GM12878 (cell line): ENCODE results near the gene MUC20. TPM values are rescaled to one million over a fixed set of nuclear protein-coding genes. Genes with fewer than 3 reads are reported as not detected.
"Not testable (repeated sequence)": the region's sequence is repeated elsewhere in the genome, so short reads cannot be mapped to it uniquely, and the experiment has no call there.

Experiments
- ATAC-seq: fragments of 200-7000 bp; cut with Tn5 transposase; 3 replicates; pipeline ENCODE4 v1.9.1; 2020; ENCODE audit warnings: mild to moderate bottlenecking, moderate library complexity
- BruUV-seq: library from RNA; stranded (reverse); fragments of 400-500 nt; replicated peaks from 2 replicates; lab custom pipeline; 2021; lab: Mats Ljungman, UMichigan
- CTCF ChIA-PET: fragments of 300-600 bp; sonication (Branson Sonifier 250); formaldehyde crosslinking; extraction: SDS; loops from one replicate; lab custom pipeline; 2021; ENCODE audit warnings: inconsistent platforms; lab: Yijun Ruan, JAX
- POLR2A ChIA-PET: fragments of 350-600 bp; formaldehyde crosslinking; extraction: SDS; loops from one replicate; lab custom pipeline; 2021; ENCODE audit warnings: inconsistent platforms; lab: Charles Lee
- RAD21 ChIA-PET: fragments of 300-600 bp; sonication (Branson Sonifier 250); formaldehyde crosslinking; loops from one replicate; lab custom pipeline; 2023; ENCODE audit warnings: antibody characterized with exemption; ENCODE audit not compliant: unreplicated experiment; lab: Charles Lee
- SMC1A ChIA-PET: fragments of 300-600 bp; sonication (Branson Sonifier 250); formaldehyde crosslinking; loops from one replicate; lab custom pipeline; 2023; ENCODE audit not compliant: unreplicated experiment, uncharacterized antibody; lab: Charles Lee
- DNase-seq: peaks from one replicate; pipeline ENCODE4 v3.0.0-alpha.2; 2011; ENCODE audit warnings: low read depth, low spot score
- FAIRE-seq: peaks from 3 replicates; lab custom pipeline; 2011; peaks lifted over from hg19 to GRCh38; lab: Jason Lieb, UNC
- H2AFZ ChIP-seq: 2 replicates; pipeline ENCODE4 v1.6.0; 2011; ENCODE audit warnings: low read depth, low read length, control low read depth; ENCODE audit not compliant: control insufficient read depth
- H3K27ac ChIP-seq: 2 replicates; pipeline ENCODE4 v1.5.1; 2011; ENCODE audit warnings: control low read depth; ENCODE audit not compliant: control insufficient read depth, insufficient read depth
- H3K27me3 ChIP-seq, 2 experiments: replicated peaks in 1 of 2; 2 replicates each; pipeline versions ENCODE4 v1.6.0 to v1.6.1; 2011; ENCODE audit warnings: low read length in 1 of 2; ENCODE audit not compliant: control insufficient read depth in 2 of 2, insufficient read depth in 2 of 2
- H3K36me3 ChIP-seq, 2 experiments: 2 replicates each; pipeline ENCODE4 v1.5.1; 2011; ENCODE audit warnings: low read length in 1 of 2; ENCODE audit not compliant: control insufficient read depth in 2 of 2, insufficient read depth in 2 of 2
- H3K4me1 ChIP-seq: 2 replicates; pipeline ENCODE4 v1.6.1; 2011; ENCODE audit warnings: mild to moderate bottlenecking, low read length, moderate library complexity, mixed read lengths; ENCODE audit not compliant: control insufficient read depth, insufficient read depth
- H3K4me2 ChIP-seq: 2 replicates; pipeline ENCODE4 v1.6.0; 2011; ENCODE audit warnings: control low read depth; ENCODE audit not compliant: control insufficient read depth, insufficient read depth
- H3K4me3 ChIP-seq: fragments of 200-600 bp; sonication (generic); 2 replicates; pipeline ENCODE4 v1.5.1; 2016
- H3K79me2 ChIP-seq: 2 replicates; pipeline ENCODE4 v1.6.0; 2011; ENCODE audit warnings: low read length; ENCODE audit not compliant: control insufficient read depth, insufficient read depth
- H3K9ac ChIP-seq: 2 replicates; pipeline ENCODE4 v1.8.0; 2011; ENCODE audit warnings: low read length, control low read depth, mixed read lengths; ENCODE audit not compliant: control insufficient read depth, insufficient read depth
- H3K9me3 ChIP-seq: replicated peaks from 3 replicates; pipeline ENCODE4 v1.5.1; 2011; ENCODE audit warnings: mild to moderate bottlenecking, low read length; ENCODE audit not compliant: control insufficient read depth, insufficient read depth
- H4K20me1 ChIP-seq: 2 replicates; pipeline ENCODE4 v1.6.0; 2011; ENCODE audit not compliant: control insufficient read depth, insufficient read depth
- EED ChIP-seq: sonication (generic); IDR thresholded peaks from 2 replicates; pipeline ENCODE4 v1.6.1; 2016; ENCODE audit warnings: antibody characterized with exemption, low read depth
- IKZF1 ChIP-seq: fragments of 450-650 bp; conservative IDR thresholded peaks from 2 replicates; pipeline ENCODE4 v1.6.1; 2017; ENCODE audit warnings: antibody characterized with exemption, mild to moderate bottlenecking
- RB1 ChIP-seq: fragments of 450-650 bp; formaldehyde crosslinking; IDR thresholded peaks from 2 replicates; pipeline ENCODE4 v1.6.1; 2017; ENCODE audit warnings: mild to moderate bottlenecking, borderline replicate concordance
- WGBS: methylation state at CpG from one replicate; pipeline ENCODE4 v1.1.6; 2016; ENCODE audit warnings: low lambda C conversion rate; ENCODE audit not compliant: insufficient replicate concordance, insufficient coverage; ENCODE audit errors: missing lambda C conversion rate; 5-methylcytosine and 5-hydroxymethylcytosine counted together
- in situ Hi-C: fragments of 300-500 bp; cut with MboI; formaldehyde crosslinking; loops from 9 replicates; pipeline ENCODE4 v1.14.3; 2018; ENCODE audit warnings: mixed read lengths
- intact Hi-C: fragments of 100-400 bp; cut with micrococcal nuclease; formaldehyde crosslinking; loops from one replicate; pipeline ENCODE4 v1.14.2; 2022; ENCODE audit not compliant: unreplicated experiment
- polyA plus RNA-seq, 11 experiments: library from polyadenylated mRNA; depleted of rRNA in 4 of 11; unstranded in 6 of 11; stranded (reverse) in 5 of 11; fragments of >200 nt; fragmentation: Nextera tagmentation in 4 of 11; fragmentation: Illumina TruSeq in 1 of 11; extraction: Ambion mirVana in 4 of 11; extraction: Trizol in 1 of 11; gene quantifications; 1 replicate in 1 of 11; 2 replicates in 10 of 11; pipeline versions ENCODE4 v1.2.1 to v1.2.3, GENCODE V29; 2011 to 2016; ENCODE audit warnings: inconsistent platforms in 2 of 11, missing spikeins in 2 of 11, low read depth in 1 of 11
- total RNA-seq, 4 experiments: library from RNA; depleted of rRNA in 3 of 4; stranded (reverse); fragments of >200 nt in 3 of 4; fragmentation: Illumina TruSeq in 1 of 4; extraction: Trizol in 1 of 4; gene quantifications; 2 replicates each; pipeline versions ENCODE4 v1.2.1 to v1.2.3, GENCODE V29; 2013 to 2021
- TF ChIP-seq, protein P1 (sequence below): IDR thresholded peaks from 2 replicates; pipeline ENCODE4 v1.6.1; 2012; ENCODE audit warnings: improper control_type of control experiment, low read depth, low read length; ENCODE audit not compliant: insufficient replicate concordance
- TF ChIP-seq, protein P2 (sequence below): fragments of 450-650 bp; IDR thresholded peaks from 2 replicates; pipeline ENCODE4 v1.6.1; 2016; ENCODE audit warnings: mild to moderate bottlenecking

Gene MUC20
- total and polyA plus RNA-seq, 10 of the 15 experiments (the other 5 are each of a cell fraction or from before 2014, with no cell fraction given) = 0.04 to 0.46 (median 0.17) TPM; not detected in 3

DNA sequence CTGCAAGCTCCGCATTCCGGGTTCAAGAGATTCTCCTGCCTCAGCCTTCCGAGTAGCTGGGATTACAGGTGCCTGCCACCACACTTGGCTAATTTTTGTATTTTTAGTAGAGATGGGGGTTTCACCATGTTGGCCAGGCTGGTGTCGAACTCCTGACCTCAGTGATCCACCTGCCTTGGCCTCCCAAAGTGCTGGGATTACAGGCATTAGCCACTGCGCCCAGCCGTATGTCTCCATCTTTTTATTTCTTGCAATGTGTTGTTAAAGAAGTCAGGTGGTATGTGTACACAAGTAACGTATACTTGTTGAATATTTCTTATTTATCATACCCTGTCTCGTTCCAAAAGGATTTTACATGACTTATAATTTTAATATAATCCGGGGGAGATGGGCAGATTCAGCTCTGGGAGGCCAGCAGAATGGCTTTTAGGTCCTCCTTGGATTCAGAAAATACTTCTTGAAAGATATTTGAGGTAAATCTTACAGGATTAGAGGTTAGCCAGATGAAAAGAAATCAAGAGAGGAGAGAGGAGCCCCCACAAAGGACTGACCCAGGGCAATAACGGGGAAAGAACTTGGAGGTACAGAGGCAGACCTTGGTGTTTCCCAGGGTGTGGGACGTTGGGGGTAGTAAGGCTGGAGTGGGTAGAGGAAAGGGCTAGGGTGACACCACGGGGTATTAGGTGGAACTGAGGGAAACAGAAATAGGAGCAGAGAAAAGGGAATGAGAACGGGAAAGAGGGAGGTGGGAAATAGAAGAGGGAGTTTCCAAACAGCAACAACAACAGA, 27.2 kb upstream of the MUC20 start (continued):
- TF ChIP-seq, protein P1, sequence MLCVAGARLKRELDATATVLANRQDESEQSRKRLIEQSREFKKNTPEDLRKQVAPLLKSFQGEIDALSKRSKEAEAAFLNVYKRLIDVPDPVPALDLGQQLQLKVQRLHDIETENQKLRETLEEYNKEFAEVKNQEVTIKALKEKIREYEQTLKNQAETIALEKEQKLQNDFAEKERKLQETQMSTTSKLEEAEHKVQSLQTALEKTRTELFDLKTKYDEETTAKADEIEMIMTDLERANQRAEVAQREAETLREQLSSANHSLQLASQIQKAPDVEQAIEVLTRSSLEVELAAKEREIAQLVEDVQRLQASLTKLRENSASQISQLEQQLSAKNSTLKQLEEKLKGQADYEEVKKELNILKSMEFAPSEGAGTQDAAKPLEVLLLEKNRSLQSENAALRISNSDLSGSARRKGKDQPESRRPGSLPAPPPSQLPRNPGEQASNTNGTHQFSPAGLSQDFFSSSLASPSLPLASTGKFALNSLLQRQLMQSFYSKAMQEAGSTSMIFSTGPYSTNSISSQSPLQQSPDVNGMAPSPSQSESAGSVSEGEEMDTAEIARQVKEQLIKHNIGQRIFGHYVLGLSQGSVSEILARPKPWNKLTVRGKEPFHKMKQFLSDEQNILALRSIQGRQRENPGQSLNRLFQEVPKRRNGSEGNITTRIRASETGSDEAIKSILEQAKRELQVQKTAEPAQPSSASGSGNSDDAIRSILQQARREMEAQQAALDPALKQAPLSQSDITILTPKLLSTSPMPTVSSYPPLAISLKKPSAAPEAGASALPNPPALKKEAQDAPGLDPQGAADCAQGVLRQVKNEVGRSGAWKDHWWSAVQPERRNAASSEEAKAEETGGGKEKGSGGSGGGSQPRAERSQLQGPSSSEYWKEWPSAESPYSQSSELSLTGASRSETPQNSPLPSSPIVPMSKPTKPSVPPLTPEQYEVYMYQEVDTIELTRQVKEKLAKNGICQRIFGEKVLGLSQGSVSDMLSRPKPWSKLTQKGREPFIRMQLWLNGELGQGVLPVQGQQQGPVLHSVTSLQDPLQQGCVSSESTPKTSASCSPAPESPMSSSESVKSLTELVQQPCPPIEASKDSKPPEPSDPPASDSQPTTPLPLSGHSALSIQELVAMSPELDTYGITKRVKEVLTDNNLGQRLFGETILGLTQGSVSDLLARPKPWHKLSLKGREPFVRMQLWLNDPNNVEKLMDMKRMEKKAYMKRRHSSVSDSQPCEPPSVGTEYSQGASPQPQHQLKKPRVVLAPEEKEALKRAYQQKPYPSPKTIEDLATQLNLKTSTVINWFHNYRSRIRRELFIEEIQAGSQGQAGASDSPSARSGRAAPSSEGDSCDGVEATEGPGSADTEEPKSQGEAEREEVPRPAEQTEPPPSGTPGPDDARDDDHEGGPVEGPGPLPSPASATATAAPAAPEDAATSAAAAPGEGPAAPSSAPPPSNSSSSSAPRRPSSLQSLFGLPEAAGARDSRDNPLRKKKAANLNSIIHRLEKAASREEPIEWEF = no peak
- TF ChIP-seq RB1 = no peak
- no peak for TF ChIP-seq IKZF1
- no peak for TF ChIP-seq EED

DNA sequence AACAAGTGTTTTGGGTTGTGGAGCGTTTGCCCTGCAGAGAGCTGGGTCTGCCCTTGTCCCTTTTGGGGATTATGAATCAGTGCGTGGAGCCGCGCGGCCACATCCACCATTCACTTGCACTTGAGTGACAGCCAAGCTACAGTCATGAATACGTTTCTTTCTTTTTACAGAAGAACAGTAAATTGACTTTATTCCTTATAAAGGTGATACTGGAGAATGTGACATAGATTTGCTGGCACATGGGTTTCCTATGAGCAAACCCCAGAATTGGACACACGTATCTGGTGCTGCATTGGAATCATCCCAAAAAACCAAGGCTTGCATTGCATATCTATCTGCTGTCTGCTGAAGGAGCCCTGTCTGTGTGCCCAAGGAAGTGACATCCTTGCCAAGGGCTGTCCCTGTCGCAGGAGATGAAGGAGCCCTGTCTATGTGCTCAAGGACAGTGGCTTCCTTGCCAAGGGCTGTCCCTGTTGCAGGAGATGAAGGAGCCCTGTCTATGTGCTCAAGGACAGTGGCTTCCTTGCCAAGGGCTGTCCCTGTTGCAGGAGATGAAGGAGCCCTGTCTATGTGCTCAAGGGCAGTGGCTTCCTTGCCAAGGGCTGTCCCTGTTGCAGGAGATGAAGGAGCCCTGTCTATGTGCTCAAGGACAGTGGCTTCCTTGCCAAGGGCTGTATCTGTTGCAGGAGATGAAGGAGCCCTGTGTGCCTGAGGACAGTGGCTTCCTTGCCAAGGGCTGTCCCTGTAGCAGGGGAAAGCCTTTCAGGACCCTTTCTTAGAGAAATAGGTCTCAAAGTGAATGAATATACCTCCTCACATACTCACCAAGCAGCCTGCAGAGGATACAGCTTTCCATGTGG, 26.3 kb upstream of the MUC20 start:
- CTCF ChIA-PET, BruUV-seq, POLR2A ChIA-PET: not testable (repeated sequence)

More for the DNA sequence above, 26.3 kb upstream of the MUC20 start:
- H3K9ac ChIP-seq, H3K36me3 ChIP-seq, in situ Hi-C loops, H3K27ac ChIP-seq, H3K4me1 ChIP-seq, H4K20me1 ChIP-seq, DNase-seq, SMC1A ChIA-PET, H2AFZ ChIP-seq, H3K4me2 ChIP-seq, RAD21 ChIA-PET, intact Hi-C loops, H3K4me3 ChIP-seq, ATAC-seq, H3K79me2 ChIP-seq, FAIRE-seq, H3K27me3 ChIP-seq, H3K9me3 ChIP-seq: not testable (repeated sequence)
- TF ChIP-seq, protein P2, sequence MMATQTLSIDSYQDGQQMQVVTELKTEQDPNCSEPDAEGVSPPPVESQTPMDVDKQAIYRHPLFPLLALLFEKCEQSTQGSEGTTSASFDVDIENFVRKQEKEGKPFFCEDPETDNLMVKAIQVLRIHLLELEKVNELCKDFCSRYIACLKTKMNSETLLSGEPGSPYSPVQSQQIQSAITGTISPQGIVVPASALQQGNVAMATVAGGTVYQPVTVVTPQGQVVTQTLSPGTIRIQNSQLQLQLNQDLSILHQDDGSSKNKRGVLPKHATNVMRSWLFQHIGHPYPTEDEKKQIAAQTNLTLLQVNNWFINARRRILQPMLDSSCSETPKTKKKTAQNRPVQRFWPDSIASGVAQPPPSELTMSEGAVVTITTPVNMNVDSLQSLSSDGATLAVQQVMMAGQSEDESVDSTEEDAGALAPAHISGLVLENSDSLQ = peak; percentile 40; the same call in 1 of the 2 replicates
- 86% methylated on average over 8 of the region's 8 CpGs for WGBS
